ENCODE results near the gene ST7L.
A peak's percentile ranks its signal among the peaks of the same experiment; 100 is the strongest.

The ST7L gene

DNA sequence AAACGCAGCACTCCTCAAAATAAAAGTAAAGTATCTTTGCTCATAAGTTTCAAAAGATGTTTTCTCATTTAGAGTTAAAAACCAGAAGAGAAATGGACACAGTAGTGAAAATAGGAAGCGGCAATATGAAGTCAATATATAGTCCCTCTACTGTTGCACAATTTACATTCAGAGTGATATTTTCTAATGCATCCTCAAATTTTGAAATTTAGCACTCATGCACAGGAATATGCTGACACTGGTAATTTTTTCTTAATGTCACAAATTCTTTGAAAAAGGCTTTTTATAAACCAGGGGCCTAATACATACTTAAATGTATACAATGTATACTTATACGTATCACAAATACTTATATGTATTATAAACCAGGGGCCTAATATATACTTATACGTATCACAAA is 19.5 kb downstream of the ST7L start:
- no peak for DNase-seq (ENCODE audit: low spot score in 2 of 2)
- Histone ChIP-seq H3K9me3 (no peaks in the 10 kb centered on the region), H3K4me3 (no peak overlapping the region), H3K36me3 (replicated peaks) (peaks cover 40% of the 10 kb centered on the region), H3K4me1 (no peaks in the 10 kb centered on the region), H3K27me3 (ENCODE audit: low read depth) (no peaks in the 10 kb centered on the region)
- in situ Hi-C loops (cut with MboI; ENCODE audit: low sequenced_read_pairs): no loop called here

DNA sequence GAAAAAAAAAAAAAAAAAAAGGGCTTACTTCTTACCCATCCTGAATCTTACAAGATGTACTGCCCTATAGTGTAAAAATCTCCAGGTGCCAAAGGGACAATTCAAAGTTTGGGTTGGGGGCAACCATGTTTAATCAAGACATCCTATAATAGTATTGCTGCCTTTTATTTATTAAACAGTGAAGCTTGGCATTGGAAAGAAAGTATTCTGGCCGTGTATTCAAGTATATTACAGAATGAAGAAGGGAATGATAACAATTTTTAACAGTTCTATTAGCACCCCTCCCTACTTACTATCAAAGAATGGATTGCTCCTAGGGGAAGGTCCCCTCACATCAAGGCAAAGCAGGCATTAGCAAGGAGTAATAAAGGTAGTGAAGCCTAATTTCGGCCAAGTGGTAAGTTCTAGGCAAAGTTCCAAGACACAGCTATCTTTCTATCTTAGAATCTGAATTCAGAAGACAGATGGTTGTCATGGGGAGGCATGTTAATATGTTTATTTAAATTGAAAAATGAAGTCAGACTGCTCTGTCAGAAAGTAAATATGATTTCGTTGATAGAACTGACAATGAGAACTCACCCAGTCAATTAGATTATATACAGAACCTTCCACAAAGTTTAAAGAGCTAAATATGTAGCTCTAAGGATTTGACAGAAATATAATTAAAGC is 24.6 kb downstream of the ST7L start:
- in situ Hi-C loops (cut with MboI; ENCODE audit: low sequenced_read_pairs): no loop called here
- Histone ChIP-seq H3K27me3 (ENCODE audit: low read depth) (no peaks in the 10 kb centered on the region), H3K4me3 (no peak overlapping the region), H3K9me3 (peaks cover 7% of the 10 kb centered on the region; the same call in 1 of the 2 replicates), H3K4me1 (peaks cover 5% of the 10 kb centered on the region), H3K36me3 (replicated peaks) (peaks cover 39% of the 10 kb centered on the region)
- DNase-seq (ENCODE audit: low spot score in 2 of 2): no peak

DNA sequence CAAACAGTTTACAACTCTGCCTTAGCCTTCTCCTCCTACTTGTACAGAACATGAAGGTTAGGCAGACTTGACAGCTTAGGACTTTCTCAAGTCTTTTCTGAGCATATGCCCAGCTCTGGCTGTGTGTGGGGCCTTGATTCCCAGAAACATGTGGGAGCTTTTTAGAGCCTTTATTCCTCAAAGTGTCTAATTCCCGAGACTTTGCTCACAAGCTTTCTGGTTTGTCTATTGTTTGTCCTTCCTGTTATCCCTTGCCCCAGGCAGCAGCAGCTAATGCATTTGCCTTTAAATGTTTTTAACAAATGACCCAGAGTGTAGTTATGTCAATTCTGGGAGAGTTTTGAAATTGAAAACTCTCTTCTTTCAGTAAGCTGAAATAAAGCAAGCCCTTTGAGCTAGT is 29.2 kb downstream of the ST7L start:
- peak; percentile 32 to 60 for DNase-seq (ENCODE audit: low spot score in 2 of 2)
- in situ Hi-C loops (cut with MboI; ENCODE audit: low sequenced_read_pairs): no loop called here

DNA sequence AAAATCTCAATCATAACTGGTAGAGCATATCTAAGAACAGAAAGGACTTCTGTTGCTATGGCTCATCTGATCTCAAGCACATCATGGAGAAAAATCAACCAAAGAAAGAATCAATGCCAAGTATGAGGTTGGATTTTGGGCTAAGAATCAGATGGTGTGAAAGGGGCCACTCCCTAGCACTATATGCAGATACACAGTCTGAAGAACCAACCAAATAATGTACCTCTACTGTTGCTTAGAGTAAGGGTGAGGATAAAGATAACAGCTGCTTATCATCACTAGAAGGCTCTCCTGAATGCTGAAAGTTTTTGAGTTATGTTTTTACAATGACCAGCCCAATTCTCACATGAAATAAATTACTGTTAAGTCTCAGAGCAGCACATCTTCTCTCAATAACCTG is 35.6 kb downstream of the ST7L start:
- no peak for DNase-seq (ENCODE audit: low spot score in 2 of 2)
- in situ Hi-C loops (cut with MboI; ENCODE audit: low sequenced_read_pairs): no loop called here

More for the DNA sequence above, 29.2 kb downstream of the ST7L start:
- Histone ChIP-seq H3K9me3 (peaks cover 7% of the 10 kb centered on the region; the same call in 1 of the 2 replicates), H3K4me3 (no peak overlapping the region), H3K27me3 (ENCODE audit: low read depth) (no peaks in the 10 kb centered on the region), H3K36me3 (replicated peaks) (peaks cover 23% of the 10 kb centered on the region), H3K4me1 (peaks cover 5% of the 10 kb centered on the region)

DNA sequence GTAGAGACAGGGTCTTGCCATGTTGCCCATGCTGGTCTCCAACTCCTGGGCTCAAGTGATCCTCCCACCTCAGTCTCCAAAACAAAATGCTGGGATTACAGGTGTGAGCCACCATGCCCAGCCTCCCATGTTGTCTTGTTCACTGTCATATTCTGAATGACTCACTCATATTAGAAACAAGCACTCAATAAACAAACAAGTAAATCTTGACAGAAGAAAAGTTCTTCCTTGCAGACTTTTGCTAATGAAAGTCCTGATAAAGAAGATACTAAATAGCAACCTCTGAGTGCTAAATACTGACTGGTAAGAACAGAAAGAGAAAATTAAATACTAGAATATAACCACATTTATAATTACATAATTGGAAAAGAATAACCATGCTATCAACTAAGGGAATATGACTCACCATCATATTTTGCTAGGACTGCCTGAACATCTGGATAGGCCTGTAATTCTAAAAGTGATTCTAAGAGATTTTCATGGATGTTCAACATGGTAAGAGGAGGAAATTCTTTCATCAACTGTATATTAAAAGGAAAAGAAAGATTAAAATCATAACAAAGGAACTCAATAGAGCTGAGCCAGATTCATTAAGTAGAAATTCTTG is 37.3 kb downstream of the ST7L start:
- in situ Hi-C loops (cut with MboI; ENCODE audit: low sequenced_read_pairs): no loop called here
- Histone ChIP-seq H3K36me3 (replicated peaks) (peaks cover 19% of the 10 kb centered on the region), H3K27me3 (ENCODE audit: low read depth) (no peaks in the 10 kb centered on the region), H3K9me3 (no peaks in the 10 kb centered on the region), H3K4me1 (no peaks in the 10 kb centered on the region), H3K4me3 (no peak overlapping the region)
- no peak for DNase-seq (ENCODE audit: low spot score in 2 of 2)

More for the DNA sequence above, 35.6 kb downstream of the ST7L start:
- Histone ChIP-seq H3K4me1 (no peaks in the 10 kb centered on the region), H3K4me3 (no peak overlapping the region), H3K27me3 (ENCODE audit: low read depth) (no peaks in the 10 kb centered on the region), H3K36me3 (replicated peaks) (peaks cover 10% of the 10 kb centered on the region), H3K9me3 (no peaks in the 10 kb centered on the region)

DNA sequence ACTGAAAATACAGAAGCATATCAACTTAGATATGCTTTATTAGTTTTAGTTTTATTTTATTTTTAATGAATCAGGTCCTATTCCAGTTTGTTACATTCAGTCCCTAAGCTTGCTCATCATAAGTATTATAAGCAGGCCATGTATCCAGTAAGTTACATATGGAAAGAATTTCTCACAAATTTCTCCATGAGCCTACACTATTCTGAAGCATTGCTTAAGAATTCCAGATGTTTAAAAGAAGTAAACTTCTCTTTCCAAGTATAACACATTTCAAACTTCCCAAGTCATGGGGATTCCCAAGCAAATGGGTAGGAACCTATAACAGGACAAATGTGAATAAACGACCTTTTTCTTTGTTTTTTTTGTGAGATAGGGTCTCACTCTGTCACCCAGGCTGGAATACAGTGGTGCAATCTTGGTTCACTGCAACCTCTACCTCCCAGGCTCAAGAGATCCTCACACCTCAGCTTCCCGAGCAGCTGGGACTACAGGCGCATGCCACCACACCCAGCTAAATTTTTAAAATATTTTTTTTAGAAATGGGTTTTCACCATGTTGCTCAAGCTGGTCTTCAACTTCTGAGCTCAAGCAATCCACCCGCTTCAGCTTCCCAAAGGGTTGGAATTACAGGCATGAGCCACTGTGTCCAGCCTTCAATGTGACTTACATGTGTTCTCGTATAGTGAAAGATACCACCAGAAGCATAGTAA is 39.0 kb downstream of the ST7L start:
- Histone ChIP-seq H3K4me3 (no peak overlapping the region), H3K4me1 (no peaks in the 10 kb centered on the region), H3K27me3 (ENCODE audit: low read depth) (no peaks in the 10 kb centered on the region), H3K36me3 (replicated peaks) (peaks cover 30% of the 10 kb centered on the region), H3K9me3 (no peaks in the 10 kb centered on the region)
- in situ Hi-C loops (cut with MboI; ENCODE audit: low sequenced_read_pairs): no loop called here
- DNase-seq (ENCODE audit: low spot score in 2 of 2): no peak

DNA sequence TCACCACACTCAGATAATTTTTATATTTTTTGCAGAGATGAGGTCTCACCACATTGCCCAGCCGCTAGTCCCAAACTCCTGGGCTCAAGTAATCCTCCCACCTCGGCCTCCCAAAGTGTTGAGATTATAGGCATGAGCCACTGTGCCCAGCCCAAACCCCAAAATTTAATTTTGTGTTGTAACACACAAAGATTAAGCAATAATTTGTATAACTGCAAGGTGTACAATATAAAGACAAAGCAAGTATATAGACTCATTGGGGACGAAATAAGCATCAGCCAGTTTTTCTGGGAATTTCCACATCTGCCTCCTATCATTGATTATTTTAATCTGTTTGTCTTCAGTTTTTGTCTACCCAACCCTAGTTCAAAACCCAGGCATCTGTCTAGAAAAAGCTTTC is 42.7 kb downstream of the ST7L start:
- no peaks in the 10 kb centered on the region for H3K4me1 ChIP-seq
- H3K36me3 ChIP-seq (replicated peaks): peaks cover 41% of the 10 kb centered on the region
- no peak for DNase-seq (ENCODE audit: low spot score in 2 of 2)
- in situ Hi-C loops (cut with MboI; ENCODE audit: low sequenced_read_pairs): no loop called here
- H3K27me3 ChIP-seq (ENCODE audit: low read depth): no peaks in the 10 kb centered on the region
- H3K9me3 ChIP-seq: no peaks in the 10 kb centered on the region
- H3K4me3 ChIP-seq: no peak overlapping the region

DNA sequence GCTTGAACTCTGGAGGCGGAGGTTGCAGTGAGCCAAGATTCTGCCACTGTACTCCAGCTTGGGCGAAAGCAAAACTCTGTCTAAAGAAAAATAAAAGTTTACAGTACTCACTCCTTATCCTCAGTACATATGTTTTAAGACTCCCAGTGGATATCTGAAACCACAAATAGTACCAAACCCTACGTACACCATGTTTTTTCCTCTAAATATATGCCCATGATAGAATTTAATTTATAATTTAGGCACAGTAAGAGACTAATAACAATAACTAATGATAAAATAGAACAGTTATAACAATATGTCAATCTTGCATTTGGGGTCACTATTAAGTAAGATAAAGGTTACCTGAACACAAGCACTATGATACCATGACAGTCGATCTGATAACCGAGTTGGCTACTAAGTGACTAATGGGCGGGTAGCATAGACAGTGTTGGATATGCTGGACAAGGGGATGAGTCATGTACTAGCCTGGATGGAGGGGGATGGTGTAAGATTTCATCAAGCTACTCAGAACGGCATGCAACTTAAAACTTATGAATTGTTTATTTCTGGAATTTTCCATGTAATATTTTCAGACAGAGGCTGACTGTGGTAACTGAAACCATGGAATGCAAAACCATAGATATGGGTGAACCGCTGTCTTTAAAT is 43.7 kb downstream of the ST7L start:
- H3K4me3 ChIP-seq: no peak overlapping the region
- H3K9me3 ChIP-seq: no peaks in the 10 kb centered on the region
- peaks cover 41% of the 10 kb centered on the region for H3K36me3 ChIP-seq (replicated peaks)
- H3K4me1 ChIP-seq: peaks cover under 1% of the 10 kb centered on the region; the same call in 1 of the 2 replicates
- no peak for DNase-seq (ENCODE audit: low spot score in 2 of 2)
- in situ Hi-C loops (cut with MboI; ENCODE audit: low sequenced_read_pairs): no loop called here
- H3K27me3 ChIP-seq (ENCODE audit: low read depth): no peaks in the 10 kb centered on the region

DNA sequence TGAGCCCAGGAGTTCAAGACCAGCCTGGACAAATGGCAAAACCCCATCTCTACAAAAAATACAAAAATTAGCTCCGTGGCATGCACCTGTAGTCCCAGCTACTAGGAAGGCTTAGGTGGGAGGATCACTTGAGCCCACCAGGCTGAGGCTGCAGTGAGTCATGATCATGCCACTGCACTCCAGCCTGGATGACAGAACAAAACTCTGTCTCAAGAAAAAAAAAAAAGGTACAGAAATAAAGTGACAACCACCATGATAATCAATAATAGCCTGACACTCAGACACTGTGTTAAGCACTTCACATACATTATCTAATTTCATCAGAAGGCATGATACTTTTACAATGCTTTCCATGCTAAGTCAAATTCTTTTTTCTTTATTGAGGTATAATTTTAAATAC is 53.1 kb downstream of the ST7L start:
- in situ Hi-C loops (cut with MboI; ENCODE audit: low sequenced_read_pairs): no loop called here
- Histone ChIP-seq H3K4me1 (peaks cover 12% of the 10 kb centered on the region), H3K9me3 (no peaks in the 10 kb centered on the region), H3K36me3 (replicated peaks) (peaks cover 5% of the 10 kb centered on the region; the same call in 1 of the 2 replicates), H3K27me3 (ENCODE audit: low read depth) (no peaks in the 10 kb centered on the region), H3K4me3 (no peak overlapping the region)
- DNase-seq (ENCODE audit: low spot score in 2 of 2): no peak

DNA sequence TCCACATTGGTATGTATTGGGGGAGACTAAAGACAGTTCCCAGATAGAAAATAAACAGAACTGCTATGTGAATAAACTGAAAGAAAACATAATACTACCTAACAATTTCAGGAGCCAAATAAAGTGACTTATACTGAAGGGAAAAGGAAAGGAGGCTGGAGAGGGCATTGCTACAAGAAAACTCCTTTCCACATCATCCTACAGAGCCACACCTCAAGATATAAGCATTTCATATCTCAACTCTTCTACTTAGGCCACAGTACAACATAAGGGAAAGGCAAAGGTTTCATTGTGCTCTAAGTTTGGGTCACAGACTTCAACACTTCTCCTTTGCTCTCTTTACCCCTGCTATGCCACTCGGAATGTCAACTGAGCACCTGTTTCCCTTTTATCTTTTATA is 54.9 kb downstream of the ST7L start:
- in situ Hi-C loops (cut with MboI; ENCODE audit: low sequenced_read_pairs): no loop called here
- H3K36me3 ChIP-seq (replicated peaks): peaks cover 5% of the 10 kb centered on the region; the same call in 1 of the 2 replicates

DNA sequence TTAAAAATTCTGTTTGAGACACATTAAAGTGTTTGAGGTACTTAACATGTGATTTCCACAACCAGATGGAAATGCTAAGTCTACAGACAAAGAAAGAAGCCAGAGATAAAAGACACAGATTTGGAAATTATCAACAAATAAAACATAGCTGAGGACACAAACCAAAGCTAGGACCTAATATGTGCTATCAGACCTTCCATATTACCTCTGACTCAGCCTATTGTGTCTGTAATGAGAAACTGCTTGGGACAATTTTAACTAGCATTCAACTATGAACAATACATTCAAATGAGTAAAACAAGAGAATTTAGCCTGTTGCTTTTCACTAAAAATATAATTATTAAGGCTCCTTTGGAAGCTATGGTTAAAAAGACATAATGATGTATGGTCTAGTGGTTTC is 55.6 kb downstream of the ST7L start:
- H3K4me1 ChIP-seq: peaks cover 2% of the 10 kb centered on the region; the same call in 1 of the 2 replicates
- in situ Hi-C loops (cut with MboI; ENCODE audit: low sequenced_read_pairs): no loop called here

More for the DNA sequence above, 54.9 kb downstream of the ST7L start:
- no peak for DNase-seq (ENCODE audit: low spot score in 2 of 2)
- Histone ChIP-seq H3K4me1 (peaks cover 2% of the 10 kb centered on the region; the same call in 1 of the 2 replicates), H3K4me3 (no peak overlapping the region), H3K9me3 (no peaks in the 10 kb centered on the region), H3K27me3 (ENCODE audit: low read depth) (no peaks in the 10 kb centered on the region)

DNA sequence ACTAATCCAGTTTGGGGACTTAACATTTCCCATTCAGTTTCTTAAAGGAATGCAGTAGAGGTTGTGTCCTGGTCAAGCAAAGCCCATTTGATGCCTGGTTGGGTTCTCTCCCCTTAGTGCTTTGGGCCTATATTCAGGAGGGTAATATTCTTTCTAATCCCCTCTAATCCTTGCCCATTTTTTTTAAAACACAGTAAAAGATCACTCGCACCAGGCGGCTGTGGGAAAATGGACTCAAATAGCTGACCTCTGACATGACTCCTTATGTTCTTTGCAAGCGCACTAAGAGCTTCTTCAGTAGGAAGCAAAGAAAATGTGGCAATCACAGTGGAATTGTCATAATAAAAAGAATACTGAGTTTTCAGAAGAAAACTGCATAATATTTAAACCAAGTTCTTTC is 60.3 kb downstream of the ST7L start:
- Histone ChIP-seq H3K27me3 (ENCODE audit: low read depth) (no peaks in the 10 kb centered on the region), H3K4me3 (no peak overlapping the region), H3K4me1 (peaks cover 11% of the 10 kb centered on the region), H3K9me3 (no peaks in the 10 kb centered on the region), H3K36me3 (replicated peaks) (peaks cover 6% of the 10 kb centered on the region; the same call in 1 of the 2 replicates)
- peak; percentile 27 to 30 for DNase-seq (ENCODE audit: low spot score in 2 of 2)
- in situ Hi-C loops (cut with MboI; ENCODE audit: low sequenced_read_pairs): no loop called here

More for the DNA sequence above, 55.6 kb downstream of the ST7L start:
- no peaks in the 10 kb centered on the region for H3K9me3 ChIP-seq
- 0 out of 2 replicates have a peak, but pooled peaks cover 5% of the 10 kb centered on the region for H3K36me3 ChIP-seq (replicated peaks)
- H3K27me3 ChIP-seq (ENCODE audit: low read depth): no peaks in the 10 kb centered on the region
- H3K4me3 ChIP-seq: no peak overlapping the region
- no peak for DNase-seq (ENCODE audit: low spot score in 2 of 2)

DNA sequence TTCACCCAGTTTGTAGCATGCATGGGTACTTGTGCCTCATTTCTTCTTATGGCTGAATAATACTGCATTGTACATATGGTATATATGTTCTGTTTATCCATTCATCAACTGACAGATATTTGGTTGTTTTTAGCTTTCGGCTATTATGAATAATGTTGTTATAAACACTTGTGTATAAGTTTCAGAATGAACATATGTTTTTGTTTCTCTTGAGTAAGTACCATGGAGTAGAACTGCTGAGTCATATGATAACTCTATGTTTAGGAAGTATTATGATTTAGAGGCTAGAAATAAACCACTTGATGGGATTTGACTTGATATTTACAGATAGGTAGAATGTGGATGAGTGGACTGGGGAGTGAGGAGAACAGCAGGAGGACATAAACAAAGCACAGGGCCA is 61.6 kb downstream of the ST7L start:
- H3K9me3 ChIP-seq: no peaks in the 10 kb centered on the region

More for the DNA sequence above, 61.6 kb downstream of the ST7L start:
- Histone ChIP-seq H3K36me3 (replicated peaks) (peaks cover 3% of the 10 kb centered on the region; the same call in 1 of the 2 replicates), H3K4me3 (no peak overlapping the region), H3K27me3 (ENCODE audit: low read depth) (no peaks in the 10 kb centered on the region), H3K4me1 (peaks cover 11% of the 10 kb centered on the region)
- in situ Hi-C loops (cut with MboI; ENCODE audit: low sequenced_read_pairs): no loop called here
- no peak for DNase-seq (ENCODE audit: low spot score in 2 of 2)

All from HAP-1 (cell line).